ENCODE data around the gene PKHD1. TPM values are rescaled to one million over a fixed set of nuclear protein-coding genes. Genes with fewer than 3 reads are reported as not detected.

The PKHD1 gene
- total RNA-seq, 1 experiment from 2014 or later = 0.09 TPM

- no peaks in the 10 kb centered on the region for H3K79me2 ChIP-seq (ENCODE audit: insufficient read depth, low read length)
- no peak overlapping the region for H3K23ac ChIP-seq (ENCODE audit: insufficient read length, low read depth, low read length)
Measured at GRCh38 chr6:52077180-52077884, 10.1 kb downstream of the PKHD1 start.

More at GRCh38 chr6:52077180-52077884, 10.1 kb downstream of the PKHD1 start:
- H2BK120ac ChIP-seq (ENCODE audit: low read depth, low read length, poor library complexity, severe bottlenecking) = no peak overlapping the region
- no peak overlapping the region for H2AK5ac ChIP-seq (ENCODE audit: insufficient read length, low read length)
- TF ChIP-seq CTCF (conservative IDR thresholded peaks at IDR 0.05) = no peak
- no peaks in the 10 kb centered on the region for H3K23me2 ChIP-seq (ENCODE audit: insufficient read length, low read depth, low read length, poor library complexity, severe bottlenecking)
- no peak overlapping the region for H2BK12ac ChIP-seq (ENCODE audit: insufficient read length, low read depth, low read length)
- no peak overlapping the region for H3T11ph ChIP-seq (ENCODE audit: low read length)
- Mint-ChIP-seq H3K4me1 (peaks cover 56 to 61% of the 10 kb centered on the region in 2 experiments), H3K4me3 (peak overlapping the region; percentile 34 to 68), H3K27ac (peak overlapping the region; percentile 83 to 99 (median 97)), H3K36me3 (ENCODE audit: insufficient read depth in 1 of 3, low read depth in 3 of 3) (no peaks in the 10 kb centered on the region), H3K9me3 (no peaks in the 10 kb centered on the region), H3K27me3 (ENCODE audit: low read depth) (peaks cover 2% of the 10 kb centered on the region; the same call in 1 of the 2 replicates)
- peak; percentile 61 for DNase-seq
- WGBS (ENCODE audit: extremely low coverage, insufficient read length, low lambda C conversion rate) = no CpG with 5 or more reads among the region's 3 CpGs
- H2BK20ac ChIP-seq (ENCODE audit: low read depth, low read length, poor library complexity, severe bottlenecking) = no peak overlapping the region
- H3K79me1 ChIP-seq (ENCODE audit: insufficient read depth, low read depth, low read length, poor library complexity, severe bottlenecking) = no peaks in the 10 kb centered on the region
- H4K20me1 ChIP-seq (ENCODE audit: control insufficient read depth, insufficient read depth, insufficient read length) = no peaks in the 10 kb centered on the region
- H3K9ac ChIP-seq (ENCODE audit: extremely low read depth, insufficient read length, low read length) = no peak overlapping the region
- H3K4ac ChIP-seq (ENCODE audit: low read depth, low read length) = no peak overlapping the region
- H4K8ac ChIP-seq (replicated peaks; ENCODE audit: insufficient read length, low read depth, low read length) = no peak overlapping the region
- H4K91ac ChIP-seq (ENCODE audit: insufficient read length, low read depth, low read length) = no peak overlapping the region
- peak overlapping the region; percentile 1 for H2BK5ac ChIP-seq (ENCODE audit: insufficient read length, low read length)
- peaks cover 19% of the 10 kb centered on the region; the same call in 1 of the 2 replicates for H3K4me1 ChIP-seq (ENCODE audit: insufficient read depth, low read length)
- no peak overlapping the region for H2BK15ac ChIP-seq (ENCODE audit: low read depth, low read length)
- no peak overlapping the region for H2AFZ ChIP-seq (ENCODE audit: low read length)
- H3K14ac ChIP-seq (ENCODE audit: insufficient read depth, low read length) = no peak overlapping the region
- H4K5ac ChIP-seq (ENCODE audit: insufficient read length, low read depth, low read length) = no peak overlapping the region
- no peak overlapping the region for H3K18ac ChIP-seq (ENCODE audit: insufficient read length, low read depth, low read length)
- peak overlapping the region; percentile 82 for H3K27ac ChIP-seq (ENCODE audit: insufficient read length, low read depth, low read length)
- no peaks in the 10 kb centered on the region for H3K27me3 ChIP-seq (ENCODE audit: insufficient read depth, low read length)
- H3K56ac ChIP-seq (ENCODE audit: insufficient read length, low read depth, low read length) = no peak overlapping the region
- H3K4me2 ChIP-seq (ENCODE audit: insufficient read depth, insufficient read length, low read length) = peak overlapping the region; percentile 57
- no peaks in the 10 kb centered on the region for H3K9me3 ChIP-seq (ENCODE audit: control insufficient read depth, low read depth, low read length)
